DMS 273 (cell line): ENCODE results near the gene GLYAT.
"Not testable (repeated sequence)": the region's sequence is repeated elsewhere in the genome, so short reads cannot be mapped to it uniquely, and the experiment has no call there.

ENCODE experiments used
- DNase-seq: peaks from one replicate; lab custom pipeline; 2025; ENCODE audit not compliant: unreplicated experiment; lab: John Stamatoyannopoulos, UW

Gene GLYAT

GRCh38 chr11:58685973-58686722, 45.6 kb downstream of the GLYAT start:
- DNase-seq = no peak

GRCh38 chr11:58682660-58683059, 49.1 kb downstream of the GLYAT start:
- DNase-seq = not testable (repeated sequence)

GRCh38 chr11:58677536-58677935, 54.2 kb downstream of the GLYAT start:
- not testable (repeated sequence) for DNase-seq

GRCh38 chr11:58676563-58677135, 55.1 kb downstream of the GLYAT start:
- DNase-seq = no peak

GRCh38 chr11:58675334-58676155, 56.2 kb downstream of the GLYAT start:
- peak; percentile 73 for DNase-seq

- DNase-seq = peak; percentile 3
Measured at GRCh38 chr11:58674609-58675008, 57.1 kb downstream of the GLYAT start.

GRCh38 chr11:58671983-58672633, 59.6 kb downstream of the GLYAT start:
- no peak for DNase-seq

GRCh38 chr11:58659910-58660570, 71.7 kb downstream of the GLYAT start:
- no peak for DNase-seq

- no peak for DNase-seq
Measured at GRCh38 chr11:58659404-58659803, 72.3 kb downstream of the GLYAT start.
